Stimulated activated effector memory CD8-positive, alpha-beta T cell treated with anti-CD3 and anti-CD28 coated beads, Interleukin-12 subunit alpha, Interleukin-12 subunit beta, amount 100 ng/mL, for 72 hours (primary cell): ENCODE measurements around the gene FARP2.

Source experiments
- ATAC-seq: fragments of 150-1000 bp; cut with Tn5 transposase; 2 replicates; pipeline ENCODE4 v1.10.0; 2021
- DNase-seq, 2 donors: peaks; one replicate each; pipeline ENCODE4 v3.0.0; 2021 to 2022; ENCODE audit warnings: low spot score in 2 of 2
- H3K27ac Mint-ChIP-seq: one replicate; pipeline ENCODE4 v1.8.0; 2022; ENCODE audit warnings: mild to moderate bottlenecking, mixed read lengths
- H3K36me3 Mint-ChIP-seq: one replicate; pipeline ENCODE4 v1.8.0; 2022; ENCODE audit warnings: mild to moderate bottlenecking, mixed read lengths
- H3K4me1 Mint-ChIP-seq: one replicate; pipeline ENCODE4 v1.8.0; 2022; ENCODE audit warnings: mixed read lengths
- H3K4me3 Mint-ChIP-seq: one replicate; pipeline ENCODE4 v1.8.0; 2022; ENCODE audit warnings: mild to moderate bottlenecking, mixed read lengths
- H3K9me3 Mint-ChIP-seq: one replicate; pipeline ENCODE4 v1.8.0; 2022; ENCODE audit warnings: mixed read lengths

The FARP2 gene

DNA sequence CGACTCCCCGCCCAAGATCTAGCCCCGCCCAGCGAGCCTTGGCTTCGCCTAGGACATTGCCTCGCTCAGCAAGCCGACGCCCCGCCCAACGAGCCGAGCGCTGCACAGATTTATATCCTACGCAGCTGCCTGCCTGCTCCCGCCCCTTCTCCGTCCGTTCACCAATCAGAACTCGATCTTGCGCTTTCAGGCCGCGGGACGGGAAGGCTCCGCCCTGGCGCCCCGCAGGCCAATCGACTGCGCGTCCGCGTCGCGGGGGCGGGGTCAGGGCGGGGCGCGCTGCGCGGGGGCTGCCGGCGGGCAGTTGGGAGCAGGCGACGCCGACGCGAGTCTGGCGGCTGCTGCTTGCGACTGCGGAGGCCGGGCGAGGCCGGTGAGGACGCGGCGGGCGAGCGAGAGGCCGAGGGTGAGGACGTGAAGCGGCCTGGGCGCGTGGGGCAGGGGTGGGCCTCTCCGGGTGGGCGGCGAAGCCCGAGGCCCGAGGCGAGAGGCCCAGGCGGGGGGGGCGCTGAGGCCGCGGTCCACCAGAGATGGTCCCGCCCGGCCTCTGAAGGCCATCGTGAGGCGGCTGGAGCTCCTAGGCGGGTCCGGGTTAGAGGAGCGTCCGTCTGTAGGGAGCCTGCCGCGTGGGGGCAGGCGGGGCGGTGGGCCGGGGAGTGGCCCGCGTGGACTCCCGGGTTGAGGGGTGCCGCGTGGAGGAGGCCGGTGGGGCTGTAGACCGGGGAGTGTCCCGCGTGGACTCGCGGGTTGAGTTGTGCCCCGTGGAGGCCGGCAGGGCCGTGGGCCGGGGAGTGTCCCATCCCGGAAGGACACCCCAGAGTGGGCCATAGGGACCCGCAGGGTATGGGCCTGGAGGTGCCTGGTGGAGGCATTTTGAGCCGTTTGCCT lies at the start of gene FARP2:
Gene FARP2 (plus strand): TSS at position 303 of the 888 bp plus-strand sequence. CDS start 16,823 bp downstream, outside the sequence.
- Mint-ChIP-seq H3K27ac (peak within 1 kb of the TSS; percentile 40), H3K9me3 (no peaks in the 10 kb centered on the region), H3K4me1 (peaks cover 45% of the 10 kb centered on the region), H3K4me3 (peak within 1 kb of the TSS; percentile 69), H3K36me3 (peaks cover 40% of the 10 kb centered on the region)
- ATAC-seq = peak; percentile 92
- DNase-seq = peak; percentile 92 to 96

DNA sequence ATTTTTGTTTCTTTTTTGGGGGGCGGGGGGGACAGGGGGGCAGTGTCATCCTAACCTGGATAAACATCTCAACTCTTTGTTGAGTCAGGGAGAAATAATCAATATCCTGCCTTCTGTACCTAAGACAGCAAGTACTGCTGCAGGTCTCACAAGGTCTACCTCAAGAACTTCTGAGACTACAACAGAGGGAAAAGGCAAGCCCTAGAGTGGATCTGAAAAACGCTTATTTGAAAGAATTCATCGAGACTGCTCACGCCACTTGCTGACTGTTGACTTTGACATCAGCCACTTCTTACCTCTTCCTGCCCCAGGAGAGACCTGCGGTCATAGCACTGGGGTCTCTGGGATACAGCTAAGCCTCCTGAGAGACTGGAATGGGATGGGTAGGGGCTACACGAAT lies 49.0 kb upstream of the FARP2 start:
- peaks cover 71% of the 10 kb centered on the region for H3K4me1 Mint-ChIP-seq
- H3K27ac Mint-ChIP-seq = no peak overlapping the region
- ATAC-seq (no peak), DNase-seq (no peak)
- H3K9me3 Mint-ChIP-seq = no peaks in the 10 kb centered on the region
- H3K4me3 Mint-ChIP-seq = no peak overlapping the region
- H3K36me3 Mint-ChIP-seq = peaks cover 19% of the 10 kb centered on the region

GRCh38 chr2:241308267-241308666 lies 47.8 kb upstream of the FARP2 start:
- no peak overlapping the region for H3K4me3 Mint-ChIP-seq
- ATAC-seq (no peak), DNase-seq (no peak)
- peaks cover 71% of the 10 kb centered on the region for H3K4me1 Mint-ChIP-seq
- H3K9me3 Mint-ChIP-seq = no peaks in the 10 kb centered on the region
- peak overlapping the region; percentile 63 for H3K27ac Mint-ChIP-seq
- H3K36me3 Mint-ChIP-seq = peaks cover 19% of the 10 kb centered on the region

DNA sequence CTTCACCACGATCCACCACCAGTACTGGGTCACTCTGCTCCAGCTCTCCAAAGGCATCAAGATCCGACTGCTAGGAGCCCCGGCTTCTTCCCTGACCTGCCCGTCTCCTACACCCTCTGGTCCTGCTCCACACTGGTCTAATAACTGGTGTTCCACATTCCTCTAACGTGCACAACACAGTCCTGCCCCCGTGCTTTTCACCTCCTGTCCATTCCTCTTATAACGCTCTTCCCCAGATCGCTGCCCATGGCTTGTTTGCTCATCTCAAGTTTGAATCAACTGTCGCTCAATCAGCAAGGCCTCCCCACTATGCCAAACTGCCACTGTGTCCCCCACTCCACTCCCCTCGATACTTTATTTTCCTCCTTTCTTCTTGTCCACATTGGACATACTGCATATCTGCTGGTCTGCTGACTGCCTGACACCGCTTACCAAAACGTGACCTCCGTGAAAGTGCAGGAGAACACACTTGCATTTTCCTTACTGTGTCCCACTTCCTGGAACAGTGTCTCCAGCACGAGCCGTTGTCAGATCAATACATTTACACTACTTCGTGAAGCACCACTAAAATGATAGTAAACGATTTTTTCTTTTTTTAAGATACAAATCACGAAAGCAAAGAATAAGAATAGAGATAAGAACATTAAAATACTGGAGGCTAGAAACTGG lies 47.1 kb upstream of the FARP2 start:
- H3K4me3 Mint-ChIP-seq = peak overlapping the region; percentile 52
- peaks cover 19% of the 10 kb centered on the region for H3K36me3 Mint-ChIP-seq
- peak overlapping the region; percentile 63 for H3K27ac Mint-ChIP-seq
- H3K4me1 Mint-ChIP-seq = peaks cover 69% of the 10 kb centered on the region
- DNase-seq (no peak), ATAC-seq (no peak)
- H3K9me3 Mint-ChIP-seq = no peaks in the 10 kb centered on the region

DNA sequence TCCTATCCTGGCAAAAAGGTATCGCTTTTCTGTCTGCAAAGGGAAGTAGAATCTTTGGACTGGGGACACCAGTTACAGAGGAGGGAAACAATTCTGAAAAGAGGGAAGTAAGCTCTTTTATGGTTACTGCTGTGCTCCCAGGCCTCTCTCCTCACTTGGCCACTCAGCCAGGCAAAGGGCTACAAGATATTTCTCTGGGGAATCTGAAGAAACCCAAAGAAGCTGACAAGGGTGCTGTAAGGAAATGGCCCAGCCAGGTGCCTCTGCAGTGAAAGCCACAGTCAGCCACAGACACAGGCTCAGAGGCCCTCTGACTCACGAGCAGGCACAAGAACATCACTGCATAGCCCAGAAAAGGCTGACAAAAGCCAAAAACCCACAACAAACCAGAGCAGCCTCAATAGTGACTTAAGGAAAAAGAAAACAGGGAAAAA lies 46.4 kb upstream of the FARP2 start:
- Mint-ChIP-seq H3K36me3 (peaks cover 19% of the 10 kb centered on the region), H3K4me1 (peaks cover 64% of the 10 kb centered on the region), H3K27ac (peak overlapping the region; percentile 63), H3K4me3 (peak overlapping the region; percentile 52), H3K9me3 (no peaks in the 10 kb centered on the region)
- peak; percentile 92 for ATAC-seq
- peak; percentile 32 to 66 for DNase-seq

GRCh38 chr2:241310917-241311566 lies 45.0 kb upstream of the FARP2 start:
- Mint-ChIP-seq H3K4me1 (peaks cover 55% of the 10 kb centered on the region), H3K4me3 (peak overlapping the region; percentile 3), H3K9me3 (no peaks in the 10 kb centered on the region), H3K36me3 (peaks cover 25% of the 10 kb centered on the region), H3K27ac (no peak overlapping the region)
- ATAC-seq = no peak
- DNase-seq = no peak

DNA sequence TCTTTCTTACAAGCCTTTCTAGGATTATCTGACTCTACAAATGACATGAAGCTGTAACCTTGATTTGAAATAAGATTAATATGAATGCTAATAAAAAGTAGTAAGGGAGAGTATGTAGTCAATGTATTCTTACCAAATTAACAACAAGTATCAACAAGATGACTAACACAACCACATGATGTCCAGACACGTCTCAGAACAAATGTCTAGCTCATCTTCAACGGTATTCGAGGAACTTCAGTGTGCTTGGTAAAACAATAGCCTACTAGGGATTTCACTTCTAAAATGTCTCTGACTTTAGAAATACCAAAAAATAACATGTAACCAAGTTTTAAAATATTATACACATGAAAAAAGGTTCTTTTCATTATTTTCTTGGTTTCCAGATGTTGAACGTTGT lies 44.0 kb upstream of the FARP2 start:
- no peak for ATAC-seq
- Mint-ChIP-seq H3K36me3 (peaks cover 35% of the 10 kb centered on the region), H3K9me3 (no peaks in the 10 kb centered on the region), H3K27ac (no peak overlapping the region), H3K4me1 (peaks cover 61% of the 10 kb centered on the region), H3K4me3 (peak overlapping the region; percentile 3)
- DNase-seq = no peak

DNA sequence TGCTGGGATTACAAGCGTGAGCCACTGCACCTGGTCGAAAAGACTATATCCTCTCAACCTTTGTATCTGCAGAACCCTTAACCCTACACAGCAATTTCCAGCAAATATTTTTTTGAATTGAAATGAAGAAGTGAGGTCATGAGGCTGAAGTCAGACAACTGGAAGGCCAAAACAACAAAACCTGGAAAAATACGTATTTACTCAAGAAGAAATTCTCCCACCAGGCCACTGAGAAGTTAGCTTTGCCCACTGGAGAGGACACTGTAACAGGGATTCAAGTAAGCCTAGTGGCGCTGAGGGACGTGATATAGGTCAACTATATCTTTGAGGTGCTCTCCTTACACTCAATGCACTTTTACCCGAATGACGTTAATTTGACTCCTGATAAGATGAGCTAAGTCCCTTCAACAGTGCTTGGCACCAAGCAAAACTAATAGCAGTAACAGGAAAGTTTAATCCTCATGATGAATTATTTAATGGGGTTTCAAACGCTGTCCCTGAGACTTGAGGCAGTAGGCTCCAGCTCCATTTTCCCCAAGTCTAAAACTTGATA lies 42.5 kb upstream of the FARP2 start:
- H3K36me3 Mint-ChIP-seq = peaks cover 44% of the 10 kb centered on the region
- H3K4me3 Mint-ChIP-seq = peak overlapping the region; percentile 95
- peak overlapping the region; percentile 100 for H3K27ac Mint-ChIP-seq
- DNase-seq = no peak
- no peak for ATAC-seq
- no peaks in the 10 kb centered on the region for H3K9me3 Mint-ChIP-seq
- peaks cover 67% of the 10 kb centered on the region for H3K4me1 Mint-ChIP-seq

DNA sequence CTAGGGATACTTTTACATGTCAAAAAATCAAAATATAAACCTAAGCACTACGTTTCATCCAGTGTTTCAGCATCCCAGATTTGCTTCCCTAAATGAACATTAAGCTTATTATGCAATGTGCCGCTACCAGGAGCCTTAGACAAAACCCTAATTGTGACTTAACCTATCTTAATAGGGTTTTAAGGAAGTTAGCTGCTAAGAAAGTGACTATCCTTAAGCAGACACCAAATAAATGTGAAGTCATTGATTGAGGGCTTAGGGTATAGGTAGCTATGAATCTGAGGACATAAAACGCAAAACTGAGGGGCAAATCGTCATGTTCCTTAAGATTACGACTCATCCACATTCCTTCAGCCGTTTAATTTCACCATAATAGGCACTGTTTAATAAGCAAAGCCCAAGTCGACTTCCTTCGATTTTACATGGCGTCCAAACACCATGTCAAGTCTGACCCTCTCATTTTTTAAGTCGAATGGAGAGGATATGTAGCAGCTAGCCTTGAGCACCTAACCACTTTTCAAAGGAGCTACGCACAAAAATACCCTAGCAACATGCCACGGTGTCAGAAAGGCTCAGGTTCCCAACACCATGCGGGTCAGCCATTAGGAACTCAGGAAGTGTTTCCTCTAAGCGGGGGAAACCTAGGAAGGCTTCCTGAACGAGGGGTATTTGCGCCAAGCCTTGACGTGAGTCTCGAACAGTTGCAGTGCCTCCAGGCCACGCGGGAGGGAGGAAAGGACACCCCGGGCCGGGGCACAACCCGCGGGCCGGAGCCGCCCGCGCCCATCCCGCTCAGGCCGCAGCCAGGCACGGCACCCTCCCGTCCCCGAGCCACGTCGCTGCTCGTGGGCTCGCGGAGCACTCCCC lies 41.6 kb upstream of the FARP2 start:
- H3K27ac Mint-ChIP-seq = peak overlapping the region; percentile 100
- H3K4me3 Mint-ChIP-seq = peak overlapping the region; percentile 95
- no peaks in the 10 kb centered on the region for H3K9me3 Mint-ChIP-seq
- H3K4me1 Mint-ChIP-seq = peaks cover 66% of the 10 kb centered on the region
- H3K36me3 Mint-ChIP-seq = peaks cover 46% of the 10 kb centered on the region
- ATAC-seq (no peak), DNase-seq (no peak)

DNA sequence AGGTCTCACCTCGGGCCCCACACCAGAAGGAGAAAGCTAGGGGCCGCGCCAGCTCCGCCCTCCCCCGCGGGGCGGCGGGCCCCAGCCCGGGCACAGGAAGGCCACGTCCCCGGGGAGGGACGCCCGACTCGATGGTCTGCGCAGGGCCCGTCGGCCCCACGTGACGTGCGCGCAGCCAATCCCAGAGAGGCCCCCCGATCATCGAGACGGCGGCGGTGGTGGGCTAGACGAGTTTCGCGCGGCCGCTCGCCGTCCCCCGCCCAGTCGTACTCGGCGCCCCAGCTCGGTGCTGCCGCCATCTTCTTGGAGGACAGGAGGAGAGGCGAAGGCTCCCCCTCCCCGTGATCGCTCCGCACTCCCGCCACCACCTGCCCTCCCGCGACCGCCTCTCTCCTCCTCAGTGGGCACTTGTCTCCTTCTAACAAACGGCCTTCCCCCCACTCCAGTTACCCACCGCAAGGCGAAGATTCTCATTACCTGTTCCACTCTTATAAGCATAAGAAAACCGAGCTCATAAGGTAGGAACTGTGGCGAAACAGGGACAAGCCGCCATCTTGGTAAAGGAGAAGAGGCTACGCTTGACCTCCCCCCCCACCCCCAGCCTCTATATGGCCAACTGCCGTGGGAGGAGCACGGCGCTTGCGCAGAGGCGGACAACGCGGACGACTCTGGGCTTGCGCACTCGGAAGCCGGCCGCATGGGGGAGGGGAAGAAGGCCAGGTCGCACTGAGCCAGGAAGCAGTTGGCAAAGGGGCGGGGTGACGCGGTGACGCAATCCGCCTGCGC lies 40.8 kb upstream of the FARP2 start, which contains the start of gene HDLBP:
Gene HDLBP (minus strand): TSS at position 580 of the 786 bp plus-strand sequence. CDS start 48,803 bp downstream, outside the sequence.
- ATAC-seq (peak; percentile 88), DNase-seq (peak; percentile 99 to 100)
- Mint-ChIP-seq H3K9me3 (no peaks in the 10 kb centered on the region), H3K4me3 (peak within 1 kb of the TSS; percentile 95), H3K4me1 (peaks cover 64% of the 10 kb centered on the region), H3K27ac (peak within 1 kb of the TSS; percentile 100), H3K36me3 (peaks cover 54% of the 10 kb centered on the region)

DNA sequence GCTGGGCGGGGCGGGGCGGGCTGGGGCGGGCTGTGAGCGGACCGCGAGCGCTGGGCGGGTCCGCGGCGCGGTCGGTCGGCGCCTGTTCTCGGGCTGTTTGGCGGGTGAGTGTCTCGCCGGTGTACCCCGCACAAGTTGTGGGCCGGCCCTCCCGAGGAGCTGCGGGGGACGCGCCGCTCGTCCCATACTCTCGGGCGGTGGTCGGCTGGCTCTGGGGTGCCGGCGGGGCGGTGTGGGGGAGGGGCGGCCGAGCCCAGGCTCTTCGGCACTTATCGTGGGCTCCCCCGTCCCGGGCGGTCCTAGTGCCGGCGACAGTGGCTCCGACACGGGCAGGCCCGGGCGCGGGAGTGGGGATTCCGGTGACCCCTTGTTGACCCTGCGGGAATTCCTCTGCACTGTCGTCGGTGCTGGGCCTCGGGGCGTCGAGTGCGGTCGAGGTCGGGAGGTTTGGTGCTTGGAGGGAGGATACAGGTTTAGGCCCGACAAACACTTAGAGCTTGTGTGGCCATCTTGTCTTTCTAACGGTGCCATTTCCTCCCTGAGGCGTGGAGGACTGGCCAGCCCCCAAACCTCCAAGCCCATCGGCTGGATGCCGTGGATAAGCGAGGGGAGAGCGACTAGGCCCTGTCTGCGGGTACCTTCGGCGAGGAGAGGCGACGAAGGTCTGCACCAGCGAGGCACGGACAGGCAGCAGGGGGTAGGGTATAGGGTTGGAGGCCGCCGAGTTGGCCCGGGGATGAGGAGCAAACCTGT lies 40.0 kb upstream of the FARP2 start, which contains the start of gene SEPTIN2:
Gene SEPTIN2 (plus strand): TSS at position 47 of the 753 bp plus-strand sequence. CDS start 8,308 bp downstream, outside the sequence.
- peak within 1 kb of the TSS; percentile 95 for H3K4me3 Mint-ChIP-seq
- peak; percentile 72 to 94 for DNase-seq
- peak within 1 kb of the TSS; percentile 100 for H3K27ac Mint-ChIP-seq
- peaks cover 62% of the 10 kb centered on the region for H3K36me3 Mint-ChIP-seq
- peak; percentile 63 for ATAC-seq
- peaks cover 64% of the 10 kb centered on the region for H3K4me1 Mint-ChIP-seq
- no peaks in the 10 kb centered on the region for H3K9me3 Mint-ChIP-seq

- H3K36me3 Mint-ChIP-seq = peaks cover 70% of the 10 kb centered on the region
- H3K4me1 Mint-ChIP-seq = peaks cover 64% of the 10 kb centered on the region
- no peaks in the 10 kb centered on the region for H3K9me3 Mint-ChIP-seq
- ATAC-seq (no peak), DNase-seq (no peak)
- peak overlapping the region; percentile 100 for H3K27ac Mint-ChIP-seq
- peak overlapping the region; percentile 95 for H3K4me3 Mint-ChIP-seq
Observed at GRCh38 chr2:241316825-241317224, 39.3 kb upstream of the FARP2 start.

DNA sequence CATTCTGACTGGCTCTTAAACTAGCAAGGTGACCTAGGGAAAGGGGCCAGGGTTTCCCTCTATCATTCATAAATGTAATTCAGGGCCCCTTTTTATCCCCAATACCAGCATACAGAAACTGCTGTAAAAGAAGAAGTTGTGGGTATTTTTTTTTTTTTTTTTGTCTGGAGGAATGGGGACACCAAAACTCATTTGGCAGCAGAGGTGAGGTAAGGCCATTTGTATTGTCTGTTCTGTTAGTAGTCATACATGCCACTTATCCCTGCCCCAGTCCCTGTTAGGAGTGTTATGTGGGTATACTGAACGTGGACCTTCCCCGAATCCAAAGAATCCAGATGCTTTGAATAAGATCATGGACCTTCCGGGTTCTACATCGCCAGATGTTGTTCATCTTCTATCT lies 38.7 kb upstream of the FARP2 start:
- DNase-seq (no peak), ATAC-seq (no peak)
- H3K9me3 Mint-ChIP-seq = no peaks in the 10 kb centered on the region
- H3K4me1 Mint-ChIP-seq = peaks cover 63% of the 10 kb centered on the region
- peak overlapping the region; percentile 95 for H3K4me3 Mint-ChIP-seq
- peaks cover 73% of the 10 kb centered on the region for H3K36me3 Mint-ChIP-seq
- H3K27ac Mint-ChIP-seq = peak overlapping the region; percentile 100
